Measurements from ENCODE around the gene CYRIA. TPM values are rescaled to one million over a fixed set of nuclear protein-coding genes. Genes with fewer than 3 reads are reported as not detected.

Gene CYRIA
- total RNA-seq, 2 donors from 2014 or later = 4.4 to 5.3 TPM

DNA sequence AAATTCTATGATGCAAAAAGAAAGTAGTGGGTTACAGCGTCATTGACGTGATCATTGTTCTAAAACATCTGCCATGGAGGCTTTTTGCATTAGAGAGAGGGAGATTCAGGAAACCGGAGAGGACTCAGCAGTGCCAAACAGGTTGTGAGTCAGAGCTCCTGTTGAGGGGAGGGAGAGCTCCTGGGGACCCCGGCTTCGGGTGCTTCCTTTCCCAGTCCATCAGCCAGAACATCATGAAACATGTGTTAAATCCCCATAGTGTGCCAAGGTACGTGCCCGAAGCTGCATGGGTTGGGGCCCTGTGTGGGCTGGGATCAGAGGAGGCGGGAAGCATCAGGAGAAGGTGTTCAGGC lies 791 bp upstream of the CYRIA start:
- H3K4me3 ChIP-seq = no peak overlapping the region
- peaks cover 23% of the 10 kb centered on the region for H3K4me1 ChIP-seq
- ATAC-seq (no peak), DNase-seq (no peak)
- no peaks in the 10 kb centered on the region for H3K9me3 ChIP-seq
- intact Hi-C loops (cut with DNase I) = no loop called here
- H3K27ac ChIP-seq = no peak overlapping the region
- TF ChIP-seq CTCF (IDR thresholded peaks at IDR 0.05) = no peak
- no peaks in the 10 kb centered on the region for H3K27me3 ChIP-seq
- WGBS, 2 donors = 59 to 77% methylated on average over 8 of the region's 8 CpGs
- H3K36me3 ChIP-seq (replicated peaks in 1 of 2; ENCODE audit: insufficient read depth in 1 of 2, low read depth in 2 of 2) = no peaks in the 10 kb centered on the region

GRCh38 chr2:16664809-16665747 lies 556 bp downstream of the CYRIA start:
- intact Hi-C loops (cut with DNase I) = no loop called here
- TF ChIP-seq CTCF (IDR thresholded peaks at IDR 0.05) (no peak), POLR2A (IDR thresholded peaks at IDR 0.05) (no peak)

DNA sequence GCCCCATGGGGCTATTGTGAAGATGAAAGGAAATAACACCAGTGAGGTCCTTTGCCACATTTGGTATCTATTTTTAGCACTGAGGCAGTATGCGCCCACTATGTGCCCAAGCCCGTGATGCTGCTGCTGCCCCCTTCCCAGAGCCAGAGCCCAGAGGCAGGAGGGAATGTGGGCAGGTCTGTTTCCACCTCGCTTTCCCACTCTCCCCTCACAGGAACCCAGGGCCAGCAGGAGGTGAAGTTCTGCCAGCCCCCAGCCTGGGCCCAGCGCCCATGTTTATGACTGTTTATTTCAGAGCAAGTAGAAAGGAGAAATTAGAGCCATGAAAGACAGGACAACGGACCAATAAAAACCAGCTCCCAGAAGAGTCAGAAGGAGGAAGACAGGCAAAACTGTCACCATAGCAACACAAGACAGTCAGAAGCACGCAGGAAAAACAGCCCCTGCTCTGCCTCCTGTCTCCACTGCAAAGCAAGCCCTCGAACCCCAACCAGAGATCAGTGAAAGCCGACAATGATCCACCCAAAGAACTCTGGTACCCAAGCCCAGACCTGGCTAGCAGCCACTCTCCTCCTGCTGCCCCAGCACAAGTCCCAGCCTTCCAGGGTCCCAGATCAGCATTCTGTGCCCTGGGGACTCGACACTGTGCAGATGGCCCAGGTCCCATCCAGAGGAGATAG lies 1.4 kb downstream of the CYRIA start:
- intact Hi-C loops (cut with DNase I) = no loop called here
- DNase-seq (peak; percentile 25 to 84 (median 52)), ATAC-seq (peak; percentile 54)
- Histone ChIP-seq H3K4me1 (peaks cover 23% of the 10 kb centered on the region), H3K27me3 (no peaks in the 10 kb centered on the region), H3K27ac (peak overlapping the region in 3 of 4 donors; percentile 23 to 54 (median 52)), H3K4me3 (no peak overlapping the region), H3K9me3 (no peaks in the 10 kb centered on the region), H3K36me3 (replicated peaks in 1 of 2; ENCODE audit: insufficient read depth in 1 of 2, low read depth in 2 of 2) (no peaks in the 10 kb centered on the region)
- 39 to 46% methylated on average over 5 to 9 of the region's 9 CpGs for WGBS, 2 donors
- TF ChIP-seq CTCF (IDR thresholded peaks at IDR 0.05) (no peak), POLR2A (IDR thresholded peaks at IDR 0.05) (peak in 1 of 3 donors; percentile 24)

More at GRCh38 chr2:16664809-16665747, 556 bp downstream of the CYRIA start:
- Histone ChIP-seq H3K27me3 (no peaks in the 10 kb centered on the region), H3K9me3 (no peaks in the 10 kb centered on the region), H3K36me3 (replicated peaks in 1 of 2; ENCODE audit: insufficient read depth in 1 of 2, low read depth in 2 of 2) (no peaks in the 10 kb centered on the region), H3K4me1 (peaks cover 23% of the 10 kb centered on the region), H3K4me3 (peak overlapping the region in 1 of 2 donors; percentile 21), H3K27ac (peak overlapping the region in 3 of 4 donors; percentile 31 to 54 (median 52))
- 16 to 22% methylated on average over 16 to 17 of the region's 34 CpGs for WGBS, 2 donors
- no peak for DNase-seq
- no peak for ATAC-seq

GRCh38 chr2:16663121-16663905 lies 2.3 kb downstream of the CYRIA start:
- Histone ChIP-seq H3K27ac (peak overlapping the region in 2 of 4 donors; percentile 52 to 54), H3K4me3 (no peak overlapping the region), H3K36me3 (replicated peaks in 1 of 2; ENCODE audit: insufficient read depth in 1 of 2, low read depth in 2 of 2) (no peaks in the 10 kb centered on the region), H3K4me1 (peaks cover 23% of the 10 kb centered on the region), H3K27me3 (no peaks in the 10 kb centered on the region), H3K9me3 (no peaks in the 10 kb centered on the region)
- 91 to 96% methylated on average over 4 of the region's 4 CpGs for WGBS, 2 donors
- ATAC-seq (no peak), DNase-seq (no peak)
- TF ChIP-seq POLR2A (IDR thresholded peaks at IDR 0.05) (no peak), CTCF (IDR thresholded peaks at IDR 0.05) (no peak)
- intact Hi-C loops (cut with DNase I) = no loop called here

Data from body of pancreas (tissue), 4 donors.